Keratinocyte (primary cell): Measurements from ENCODE around the gene PCDHB4.
"Not testable (repeated sequence)": the region's sequence is repeated elsewhere in the genome, so short reads cannot be mapped to it uniquely, and the experiment has no call there.

Experiments
- EZH2 ChIP-seq: IDR thresholded peaks from one replicate; pipeline ENCODE4 v1.6.1; 2012; ENCODE audit warnings: inconsistent platforms, mild to moderate bottlenecking, low read length, moderate library complexity
- TF ChIP-seq, protein P1 (sequence below), 3 experiments: IDR thresholded peaks in 1 of 3; conservative IDR thresholded peaks in 1 of 3; optimal IDR thresholded peaks in 1 of 3; 2 replicates in 2 of 3; 3 replicates in 1 of 3; pipeline versions ENCODE3 to v1.5.1; 2011; ENCODE audit warnings: low read length in 3 of 3, mild to moderate bottlenecking in 3 of 3, moderate library complexity in 2 of 3, control low read depth in 1 of 3, inconsistent platforms in 1 of 3; ENCODE audit not compliant: insufficient read depth in 2 of 3; ENCODE audit errors: extremely low read depth in 1 of 3

DNA sequence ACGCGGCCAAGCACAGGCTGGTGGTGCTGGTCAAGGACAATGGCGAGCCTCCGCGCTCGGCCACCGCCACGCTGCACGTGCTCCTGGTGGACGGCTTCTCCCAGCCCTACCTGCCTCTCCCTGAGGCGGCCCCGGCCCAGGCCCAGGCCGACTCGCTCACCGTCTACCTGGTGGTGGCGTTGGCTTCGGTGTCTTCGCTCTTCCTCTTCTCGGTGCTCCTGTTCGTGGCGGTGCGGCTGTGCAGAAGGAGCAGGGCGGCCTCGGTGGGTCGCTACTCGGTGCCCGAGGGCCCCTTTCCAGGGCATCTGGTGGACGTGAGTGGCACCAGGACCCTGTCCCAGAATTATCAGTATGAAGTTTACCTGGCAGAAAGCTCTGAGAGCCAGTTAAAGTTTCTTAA, 36.3 kb downstream of the PCDHB4 start:
- TF ChIP-seq, protein P1, sequence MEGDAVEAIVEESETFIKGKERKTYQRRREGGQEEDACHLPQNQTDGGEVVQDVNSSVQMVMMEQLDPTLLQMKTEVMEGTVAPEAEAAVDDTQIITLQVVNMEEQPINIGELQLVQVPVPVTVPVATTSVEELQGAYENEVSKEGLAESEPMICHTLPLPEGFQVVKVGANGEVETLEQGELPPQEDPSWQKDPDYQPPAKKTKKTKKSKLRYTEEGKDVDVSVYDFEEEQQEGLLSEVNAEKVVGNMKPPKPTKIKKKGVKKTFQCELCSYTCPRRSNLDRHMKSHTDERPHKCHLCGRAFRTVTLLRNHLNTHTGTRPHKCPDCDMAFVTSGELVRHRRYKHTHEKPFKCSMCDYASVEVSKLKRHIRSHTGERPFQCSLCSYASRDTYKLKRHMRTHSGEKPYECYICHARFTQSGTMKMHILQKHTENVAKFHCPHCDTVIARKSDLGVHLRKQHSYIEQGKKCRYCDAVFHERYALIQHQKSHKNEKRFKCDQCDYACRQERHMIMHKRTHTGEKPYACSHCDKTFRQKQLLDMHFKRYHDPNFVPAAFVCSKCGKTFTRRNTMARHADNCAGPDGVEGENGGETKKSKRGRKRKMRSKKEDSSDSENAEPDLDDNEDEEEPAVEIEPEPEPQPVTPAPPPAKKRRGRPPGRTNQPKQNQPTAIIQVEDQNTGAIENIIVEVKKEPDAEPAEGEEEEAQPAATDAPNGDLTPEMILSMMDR (optimal IDR thresholded peaks at IDR 0.05 in 1 of 3, IDR thresholded peaks at IDR 0.05 in 1 of 3, conservative IDR thresholded peaks at IDR 0.05 in 1 of 3; ENCODE audit: extremely low read depth in 1 of 3, insufficient read depth in 2 of 3, low read length in 3 of 3) = not testable (repeated sequence)
- TF ChIP-seq EZH2 = not testable (repeated sequence)
